Psoas muscle (tissue), 8 donors: ENCODE data around the gene INIP. TPM values are rescaled to one million over a fixed set of nuclear protein-coding genes. Genes with fewer than 3 reads are reported as not detected.

Source experiments
- ATAC-seq, 4 donors: fragments of 200-7000 bp; cut with Tn5 transposase; one replicate each; pipeline ENCODE4 v1.9.1; 2020; ENCODE audit warnings: moderate library complexity in 3 of 4, mild to moderate bottlenecking in 2 of 4
- DNase-seq, 2 donors: peaks; one replicate each; pipeline ENCODE4 v3.0.0-alpha.2; 2020
- H3K27ac ChIP-seq: fragments of 200-600 bp; one replicate; pipeline ENCODE4 v1.8.0; 2022
- H3K27me3 ChIP-seq, 3 donors: fragments of 200-600 bp in 1 of 3; one replicate each; pipeline versions ENCODE4 v1.6.1 to v1.8.0; 2013 to 2022; ENCODE audit warnings: low read length in 2 of 3, mild to moderate bottlenecking in 2 of 3, moderate library complexity in 1 of 3; ENCODE audit not compliant: insufficient read depth in 3 of 3
- H3K36me3 ChIP-seq, 2 donors: fragments of 200-600 bp in 1 of 2; one replicate each; pipeline versions ENCODE4 v1.6.1 to v1.8.0; 2013 to 2022; ENCODE audit warnings: low read depth in 1 of 2, mild to moderate bottlenecking in 1 of 2, moderate library complexity in 1 of 2; ENCODE audit not compliant: insufficient read depth in 1 of 2
- H3K4me1 ChIP-seq: fragments of 200-600 bp; one replicate; pipeline ENCODE4 v1.8.0; 2022
- H3K4me3 ChIP-seq: fragments of 200-600 bp; one replicate; pipeline ENCODE4 v1.8.0; 2022; ENCODE audit warnings: mild to moderate bottlenecking
- H3K9me3 ChIP-seq: fragments of 200-600 bp; one replicate; pipeline ENCODE4 v1.8.0; 2022
- CTCF ChIP-seq: fragments of 200-600 bp; IDR thresholded peaks from one replicate; pipeline ENCODE4 v1.8.0; 2022; ENCODE audit warnings: antibody characterized with exemption
- WGBS, 3 donors: extraction: QIAGEN DNeasy Blood & Tissue Kit; methylation state at CpG; one replicate each; pipeline versions ENCODE4 v1.1.6 to v1.1.7; 2013; 5-methylcytosine and 5-hydroxymethylcytosine counted together
- intact Hi-C, 2 donors: fragments of 100-400 bp; cut with DNase I; formaldehyde crosslinking; loops; one replicate each; pipeline versions ENCODE4 v1.11.0 to v1.14.2; 2022
- polyA plus RNA-seq, 3 donors: library from polyadenylated mRNA; stranded (reverse); fragments of 200-250 nt; gene quantifications; one replicate each; pipeline ENCODE4 v1.2.3, GENCODE V29; 2013
- total RNA-seq, 4 donors: library from RNA; stranded (reverse); fragmentation: NEBNext Ultra II Directional in 2 of 4; extraction: Animal tissue kit (Norgen Biotek cat#: 25700) in 2 of 4; gene quantifications; one replicate each; pipeline versions ENCODE4 v1.2.1 to v1.2.4, GENCODE V29; 2021 to 2023
- donor health status: healthy with polysubstance abuse.
- donor health status: DM: no; HTN: no; CAD: no; lungs with moderate emphysema.
- donor health status: Bipolar disorder and iron deficiency.
- donor health status: healthy.
- donor health status: DM: yes; HTN: yes; CAD: no.
- donor health status: DM: no; HTN: no; CAD: no.
- donor health status: DM: no; HTN: no; CAD: no.
- donor health status: DM: yes; HTN: yes; CAD: no.

Gene INIP
- total and polyA plus RNA-seq, 7 donors: 3.7 to 17.2 (median 9.1) TPM

- H3K4me1 ChIP-seq: no peaks in the 10 kb centered on the region
- H3K9me3 ChIP-seq: no peaks in the 10 kb centered on the region
- ATAC-seq: no peak
- no peaks in the 10 kb centered on the region for H3K36me3 ChIP-seq
- no peak for DNase-seq
- intact Hi-C loops: no loop called here
- TF ChIP-seq CTCF: no peak
- H3K27me3 ChIP-seq: no peaks in the 10 kb centered on the region
- 77 to 83% (median 79%) methylated on average over 4 of the region's 4 CpGs for WGBS, 3 donors
- no peak overlapping the region for H3K4me3 ChIP-seq
- no peak overlapping the region for H3K27ac ChIP-seq
Measured at GRCh38 chr9:112720113-112720780, 2.3 kb upstream of the INIP start.

GRCh38 chr9:112719696-112720095 is 1.8 kb upstream of the INIP start:
- DNase-seq (no peak), ATAC-seq (no peak)
- H3K4me1 ChIP-seq: no peaks in the 10 kb centered on the region
- peaks cover 0 to 2% of the 10 kb centered on the region in 2 donors for H3K36me3 ChIP-seq
- H3K4me3 ChIP-seq: no peak overlapping the region
- no peak for TF ChIP-seq CTCF
- WGBS, 3 donors: 70 to 79% (median 76%) methylated on average over 2 of the region's 2 CpGs
- no peak overlapping the region for H3K27ac ChIP-seq
- H3K9me3 ChIP-seq: no peaks in the 10 kb centered on the region
- intact Hi-C loops: loop anchor here (5.0 to 10.0 kb wide), 4 partner anchors 33 to 232 kb away; partner anchors contain the start of genes SNX30 (in 2 of the 2) and KIAA1958 (in 1 of the 2)
- H3K27me3 ChIP-seq: no peaks in the 10 kb centered on the region

GRCh38 chr9:112719241-112719691 is 1.3 kb upstream of the INIP start:
- intact Hi-C loops: loop anchor here (5.0 to 10.0 kb wide), 4 partner anchors 33 to 232 kb away; partner anchors contain the start of genes SNX30 (in 2 of the 2) and KIAA1958 (in 1 of the 2)
- DNase-seq (no peak), ATAC-seq (no peak)
- H3K4me1 ChIP-seq: no peaks in the 10 kb centered on the region
- H3K4me3 ChIP-seq: no peak overlapping the region
- no peak for TF ChIP-seq CTCF
- H3K9me3 ChIP-seq: no peaks in the 10 kb centered on the region
- no peak overlapping the region for H3K27ac ChIP-seq
- H3K27me3 ChIP-seq: no peaks in the 10 kb centered on the region
- WGBS, 3 donors: 67 to 75% (median 75%) methylated on average over 1 of the region's 1 CpG
- peaks cover 0 to 6% of the 10 kb centered on the region in 2 donors for H3K36me3 ChIP-seq

- Histone ChIP-seq H3K4me3 (no peak overlapping the region), H3K27ac (no peak overlapping the region), H3K4me1 (no peaks in the 10 kb centered on the region), H3K27me3 (no peaks in the 10 kb centered on the region), H3K36me3 (peaks cover 0 to 6% of the 10 kb centered on the region in 2 donors), H3K9me3 (no peaks in the 10 kb centered on the region)
- 98 to 99% (median 99%) methylated on average over 3 of the region's 3 CpGs for WGBS, 3 donors
- intact Hi-C loops: loop anchor here in 1 of 2 donors (10.0 kb wide), 1 partner anchor 82 kb away; no protein-coding TSS in a partner anchor
- DNase-seq (no peak), ATAC-seq (no peak)
- no peak for TF ChIP-seq CTCF
Measured at GRCh38 chr9:112712678-112713077, 5.2 kb downstream of the INIP start.
